Measurements from ENCODE around the gene CUL9.
A peak's percentile ranks its signal among the peaks of the same experiment; 100 is the strongest.

The CUL9 gene

DNA sequence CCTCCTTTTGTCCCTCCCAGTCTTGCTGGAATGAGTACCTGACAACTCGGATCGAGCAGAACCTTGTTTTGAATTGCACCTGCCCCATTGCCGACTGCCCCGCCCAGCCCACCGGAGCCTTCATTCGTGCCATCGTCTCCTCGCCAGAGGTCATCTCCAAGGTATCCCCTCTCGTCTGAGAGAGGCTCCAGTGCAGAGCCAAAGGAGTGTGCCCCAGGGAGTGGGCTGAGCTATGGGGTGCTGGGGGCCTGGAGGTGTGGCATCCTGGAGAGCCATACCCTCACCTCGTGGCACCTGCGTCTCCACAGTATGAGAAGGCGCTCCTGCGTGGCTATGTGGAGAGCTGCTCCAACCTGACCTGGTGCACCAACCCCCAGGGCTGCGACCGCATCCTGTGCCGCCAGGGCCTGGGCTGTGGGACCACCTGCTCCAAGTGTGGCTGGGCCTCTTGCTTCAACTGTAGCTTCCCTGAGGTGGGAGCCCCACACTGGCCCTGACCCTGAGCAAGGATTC lies 38.5 kb downstream of the CUL9 start:
- H3K4me3 Mint-ChIP-seq = no peak overlapping the region
- DNase-seq (ENCODE audit: low spot score) = no peak
- H3K27ac Mint-ChIP-seq = no peak overlapping the region
- peaks cover 13% of the 10 kb centered on the region for H3K4me1 Mint-ChIP-seq (ENCODE audit: low read depth)
- no peaks in the 10 kb centered on the region for H3K9me3 Mint-ChIP-seq
- H3K36me3 Mint-ChIP-seq (ENCODE audit: low read depth) = peaks cover 26% of the 10 kb centered on the region
- no peaks in the 10 kb centered on the region for H3K27me3 Mint-ChIP-seq (ENCODE audit: low read depth)

DNA sequence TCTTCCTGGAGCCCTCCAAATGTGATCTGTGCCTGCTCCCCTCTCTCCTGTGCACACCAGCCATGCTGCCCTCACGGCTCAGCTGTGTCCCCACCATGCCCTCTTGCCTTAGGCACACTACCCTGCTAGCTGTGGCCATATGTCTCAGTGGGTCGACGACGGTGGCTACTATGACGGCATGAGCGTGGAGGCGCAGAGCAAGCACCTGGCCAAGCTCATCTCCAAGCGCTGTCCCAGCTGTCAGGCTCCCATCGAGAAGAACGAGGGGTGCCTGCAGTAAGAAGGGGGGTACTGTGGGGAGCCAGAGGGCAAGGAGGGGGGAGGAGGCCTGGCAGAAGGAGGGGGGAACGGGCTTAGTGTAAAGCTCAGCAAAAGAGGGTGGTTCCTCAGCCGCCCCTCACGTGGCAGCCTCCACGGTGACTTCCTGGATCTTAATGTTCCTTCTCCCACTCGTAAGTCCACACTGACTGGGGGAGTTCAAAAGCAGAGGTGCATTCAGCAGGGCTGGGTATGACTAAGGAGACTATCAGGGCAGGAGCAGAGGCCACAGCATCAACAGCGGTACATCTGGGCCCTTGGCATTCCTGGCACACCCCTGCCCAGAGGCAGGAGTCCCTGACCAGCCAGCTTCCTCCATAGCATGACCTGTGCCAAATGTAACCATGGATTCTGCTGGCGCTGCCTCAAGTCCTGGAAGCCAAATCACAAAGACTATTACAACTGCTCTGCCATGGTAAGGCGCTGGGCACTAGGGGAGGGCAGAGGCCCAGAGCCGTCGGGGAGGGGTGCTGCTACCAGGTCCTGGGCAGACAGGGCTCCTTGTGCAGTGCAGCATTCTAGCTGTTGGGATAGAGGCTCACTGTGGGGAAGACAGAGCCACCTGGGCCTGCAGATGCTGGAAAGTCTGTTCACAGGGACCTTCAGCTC lies 39.3 kb downstream of the CUL9 start:
- Mint-ChIP-seq H3K27me3 (ENCODE audit: low read depth) (no peaks in the 10 kb centered on the region), H3K36me3 (ENCODE audit: low read depth) (peaks cover 30% of the 10 kb centered on the region), H3K4me3 (no peak overlapping the region)

DNA sequence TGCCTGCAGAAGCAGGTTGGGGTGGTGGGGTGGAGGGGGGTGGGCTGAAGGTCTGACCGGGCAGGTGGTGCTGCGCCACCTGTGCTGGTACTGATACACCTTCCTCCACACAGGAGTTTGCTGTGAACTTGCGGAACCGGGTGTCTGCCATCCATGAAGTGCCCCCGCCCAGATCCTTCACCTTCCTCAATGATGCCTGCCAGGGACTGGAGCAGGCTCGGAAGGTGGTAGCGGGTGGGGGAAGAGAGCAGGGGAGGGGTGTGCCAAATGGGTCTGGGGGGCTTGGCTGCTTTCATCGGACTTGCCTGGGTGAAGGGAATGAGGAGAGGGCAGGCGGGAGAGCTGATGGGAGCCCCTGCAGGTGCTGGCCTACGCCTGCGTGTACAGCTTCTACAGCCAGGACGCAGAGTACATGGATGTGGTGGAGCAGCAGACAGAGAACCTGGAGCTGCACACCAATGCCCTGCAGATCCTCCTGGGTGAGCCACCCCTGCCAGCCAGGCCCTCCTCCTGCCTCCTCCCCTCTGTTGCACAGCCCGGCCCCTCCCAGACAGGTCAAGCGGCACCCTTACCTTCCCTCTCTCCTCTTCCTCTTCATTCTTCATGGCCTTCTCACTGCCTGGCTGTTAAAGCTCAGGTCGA lies 40.5 kb downstream of the CUL9 start:
- peaks cover 22% of the 10 kb centered on the region for H3K4me1 Mint-ChIP-seq (ENCODE audit: low read depth)
- peak overlapping the region; percentile 58 for H3K27ac Mint-ChIP-seq
- no peaks in the 10 kb centered on the region for H3K9me3 Mint-ChIP-seq
- H3K27me3 Mint-ChIP-seq (ENCODE audit: low read depth) = no peaks in the 10 kb centered on the region
- no peak for DNase-seq (ENCODE audit: low spot score)
- no peak overlapping the region for H3K4me3 Mint-ChIP-seq
- peaks cover 32% of the 10 kb centered on the region for H3K36me3 Mint-ChIP-seq (ENCODE audit: low read depth)

More for the DNA sequence above, 39.3 kb downstream of the CUL9 start:
- peak overlapping the region; percentile 61 for H3K27ac Mint-ChIP-seq
- H3K4me1 Mint-ChIP-seq (ENCODE audit: low read depth) = peaks cover 16% of the 10 kb centered on the region
- DNase-seq (ENCODE audit: low spot score) = no peak
- H3K9me3 Mint-ChIP-seq = no peaks in the 10 kb centered on the region

DNA sequence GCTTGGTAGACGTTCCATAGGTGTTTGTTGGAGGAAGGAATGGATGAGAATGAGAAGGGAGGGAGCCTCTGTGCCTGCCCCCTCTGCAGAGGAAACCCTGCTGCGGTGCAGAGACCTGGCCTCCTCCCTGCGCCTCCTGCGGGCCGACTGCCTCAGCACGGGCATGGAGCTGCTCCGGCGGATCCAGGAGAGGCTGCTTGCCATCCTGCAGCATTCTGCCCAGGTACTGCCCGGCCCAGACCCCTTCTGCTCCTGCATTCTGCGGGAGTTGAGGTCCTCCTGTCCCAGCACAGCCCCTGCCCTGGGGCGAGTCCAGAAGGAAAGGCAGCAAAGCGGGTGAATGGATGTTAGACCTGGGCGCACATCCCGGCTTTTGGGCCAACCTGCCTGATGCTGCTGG lies 41.2 kb downstream of the CUL9 start:
- H3K27ac Mint-ChIP-seq = peak overlapping the region; percentile 58
- peaks cover 29% of the 10 kb centered on the region for H3K4me1 Mint-ChIP-seq (ENCODE audit: low read depth)
- no peak for DNase-seq (ENCODE audit: low spot score)
- peaks cover 29% of the 10 kb centered on the region for H3K36me3 Mint-ChIP-seq (ENCODE audit: low read depth)
- no peaks in the 10 kb centered on the region for H3K9me3 Mint-ChIP-seq
- no peak overlapping the region for H3K4me3 Mint-ChIP-seq
- no peaks in the 10 kb centered on the region for H3K27me3 Mint-ChIP-seq (ENCODE audit: low read depth)

DNA sequence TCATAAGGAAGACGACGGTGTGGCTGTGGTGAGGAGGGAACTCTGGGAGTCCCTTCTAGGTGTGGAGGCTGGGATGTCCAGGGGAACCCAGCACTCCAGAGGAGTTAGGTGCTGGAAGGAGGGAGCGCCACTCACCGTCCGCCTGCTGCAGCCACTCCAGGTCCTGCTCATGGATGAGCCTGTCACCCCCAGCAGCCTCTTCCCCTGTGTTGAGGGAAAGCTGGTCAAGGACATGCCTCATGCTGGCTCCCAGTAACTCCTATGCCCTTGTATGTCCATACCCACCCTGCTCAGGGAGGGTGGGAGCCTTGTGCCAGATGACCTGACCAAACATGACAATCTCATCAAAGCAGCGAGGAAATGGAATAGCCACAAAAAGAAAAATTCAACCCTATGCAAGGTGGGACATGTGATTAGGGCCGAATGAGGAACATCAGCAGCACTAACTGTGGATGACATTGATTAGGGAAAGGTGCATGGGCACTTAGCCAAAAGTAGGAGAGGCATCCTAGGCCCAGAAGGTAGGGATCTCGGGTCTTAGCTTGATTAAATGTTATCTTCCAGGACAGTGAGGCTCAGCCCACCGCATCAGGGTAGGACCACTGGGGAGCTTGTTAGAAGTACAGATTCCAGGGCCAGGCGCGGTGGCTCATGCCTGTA lies 44.3 kb downstream of the CUL9 start:
- Mint-ChIP-seq H3K4me3 (peak overlapping the region; percentile 4), H3K27me3 (ENCODE audit: low read depth) (peaks cover 2% of the 10 kb centered on the region), H3K4me1 (ENCODE audit: low read depth) (peaks cover 36% of the 10 kb centered on the region), H3K36me3 (ENCODE audit: low read depth) (peaks cover 21% of the 10 kb centered on the region), H3K27ac (peak overlapping the region; percentile 61), H3K9me3 (no peaks in the 10 kb centered on the region)
- no peak for DNase-seq (ENCODE audit: low spot score)

DNA sequence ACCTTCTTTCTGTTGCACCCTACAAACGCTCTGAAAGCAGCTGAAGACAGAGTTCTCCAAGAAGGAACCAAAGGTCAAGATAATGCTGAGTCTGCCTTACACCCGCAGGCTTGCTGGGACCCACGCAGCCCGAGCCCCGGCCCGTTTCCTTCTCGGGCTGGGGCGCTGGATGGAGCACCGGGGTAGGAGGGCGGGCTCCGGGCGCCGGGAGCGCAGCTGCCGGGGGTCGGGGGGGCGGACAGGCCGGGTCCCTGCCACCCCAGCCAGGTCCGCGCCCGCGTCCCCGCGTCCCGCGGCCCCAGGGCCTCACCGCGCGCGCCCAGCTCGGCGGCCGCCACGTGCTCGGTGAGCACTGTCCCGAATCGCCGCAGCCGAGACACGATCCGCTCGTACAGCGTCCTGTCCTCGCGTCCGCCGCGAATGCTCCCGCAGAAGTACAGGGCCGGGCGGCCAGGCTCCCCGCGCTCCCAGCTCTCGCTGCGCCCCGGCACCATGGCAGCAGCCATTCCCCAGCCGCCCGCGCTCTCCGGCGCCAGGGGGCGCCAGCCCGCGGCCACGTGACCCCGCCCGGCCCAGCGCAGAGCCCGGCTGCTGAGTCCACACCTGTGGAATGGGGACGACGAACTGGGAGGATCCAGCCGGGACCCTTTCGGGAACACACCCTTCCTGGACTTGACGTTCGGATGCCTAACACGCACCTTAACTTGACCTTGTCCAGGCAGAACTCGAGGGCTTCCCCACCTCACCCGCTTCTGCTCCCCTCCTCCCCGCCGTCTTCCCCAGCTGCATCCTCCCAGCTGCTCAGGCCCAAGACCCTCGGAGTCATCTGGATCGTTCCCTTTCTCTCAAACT lies 47.2 kb downstream of the CUL9 start, which contains the start of gene DNPH1:
TSS of gene DNPH1 (minus strand) at position 531 of the 852 bp plus-strand sequence. CDS start at position 506, 25 bp downstream.
- H3K9me3 Mint-ChIP-seq = no peaks in the 10 kb centered on the region
- H3K27me3 Mint-ChIP-seq (ENCODE audit: low read depth) = peaks cover 13% of the 10 kb centered on the region
- peak within 1 kb of the TSS; percentile 89 for H3K4me3 Mint-ChIP-seq
- peaks cover 16% of the 10 kb centered on the region for H3K36me3 Mint-ChIP-seq (ENCODE audit: low read depth)
- H3K27ac Mint-ChIP-seq = peak within 1 kb of the TSS; percentile 86
- peak; percentile 81 for DNase-seq (ENCODE audit: low spot score)
- peaks cover 33% of the 10 kb centered on the region for H3K4me1 Mint-ChIP-seq (ENCODE audit: low read depth)

DNA sequence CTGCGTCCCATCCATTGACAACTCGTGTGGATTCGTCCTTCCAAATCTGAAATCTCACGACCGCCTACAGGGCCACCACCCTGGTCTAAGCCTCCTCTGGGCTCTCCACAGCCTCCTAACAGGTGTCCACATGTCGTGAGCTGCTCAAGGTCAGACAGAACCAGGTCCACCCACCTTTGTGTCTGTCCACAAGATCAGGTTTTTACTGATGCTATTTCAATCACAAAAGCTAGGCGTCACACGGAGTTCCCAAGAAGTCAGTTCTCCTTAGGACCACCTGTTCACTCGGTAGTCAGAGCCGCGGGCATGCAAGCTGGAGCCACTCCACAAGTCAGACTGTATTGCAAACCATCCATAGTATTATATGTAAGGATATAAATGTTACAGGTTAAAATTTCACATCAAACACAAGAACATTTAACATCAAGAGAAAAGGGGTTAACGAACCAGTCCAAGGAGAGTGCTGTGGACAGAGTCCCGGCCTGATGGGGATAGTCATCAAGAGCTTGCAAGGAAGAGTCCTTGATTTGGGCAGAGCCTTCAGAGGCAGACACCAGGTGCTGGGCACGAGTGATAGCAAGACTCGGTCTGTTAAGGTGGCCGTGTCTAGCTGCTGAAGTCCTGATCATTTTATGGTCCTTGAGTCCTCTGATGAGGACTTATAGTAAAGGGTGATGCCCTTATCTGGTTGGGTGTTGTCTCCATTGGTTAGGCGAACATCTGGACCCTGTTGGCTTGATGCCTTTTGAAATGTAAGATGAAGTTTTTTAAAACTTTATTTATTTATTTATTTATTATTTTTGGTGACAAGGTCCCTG lies 48.0 kb downstream of the CUL9 start:
- H3K4me1 Mint-ChIP-seq (ENCODE audit: low read depth) = peaks cover 27% of the 10 kb centered on the region
- H3K27ac Mint-ChIP-seq = peak overlapping the region; percentile 86
- peaks cover 12% of the 10 kb centered on the region for H3K36me3 Mint-ChIP-seq (ENCODE audit: low read depth)
- peaks cover 13% of the 10 kb centered on the region for H3K27me3 Mint-ChIP-seq (ENCODE audit: low read depth)
- peak overlapping the region; percentile 88 for H3K4me3 Mint-ChIP-seq
- H3K9me3 Mint-ChIP-seq = no peaks in the 10 kb centered on the region
- DNase-seq (ENCODE audit: low spot score) = no peak

DNA sequence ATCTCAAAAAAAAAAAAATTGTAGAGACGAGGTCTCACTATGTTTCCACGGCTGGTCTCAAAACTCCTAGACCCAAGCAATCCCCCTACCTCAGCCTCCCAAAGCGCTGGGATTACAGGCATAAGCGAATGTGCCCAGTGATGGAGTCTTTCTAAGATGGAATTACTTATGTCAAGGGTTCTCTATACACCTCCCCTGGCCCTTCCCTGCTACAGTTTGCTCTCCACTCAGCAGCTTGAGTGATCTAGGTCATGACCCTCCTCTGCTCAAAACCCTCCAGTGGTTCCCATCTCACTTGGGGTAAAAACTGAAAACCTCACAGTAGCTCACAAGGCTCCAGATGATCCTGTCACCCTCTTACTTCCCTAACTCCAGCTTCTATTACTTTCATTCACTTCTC lies 49.1 kb downstream of the CUL9 start:
- Mint-ChIP-seq H3K36me3 (ENCODE audit: low read depth) (peaks cover 8% of the 10 kb centered on the region), H3K4me1 (ENCODE audit: low read depth) (peaks cover 21% of the 10 kb centered on the region), H3K27ac (no peak overlapping the region), H3K9me3 (no peaks in the 10 kb centered on the region), H3K4me3 (no peak overlapping the region), H3K27me3 (ENCODE audit: low read depth) (peaks cover 17% of the 10 kb centered on the region)
- DNase-seq (ENCODE audit: low spot score) = no peak

DNA sequence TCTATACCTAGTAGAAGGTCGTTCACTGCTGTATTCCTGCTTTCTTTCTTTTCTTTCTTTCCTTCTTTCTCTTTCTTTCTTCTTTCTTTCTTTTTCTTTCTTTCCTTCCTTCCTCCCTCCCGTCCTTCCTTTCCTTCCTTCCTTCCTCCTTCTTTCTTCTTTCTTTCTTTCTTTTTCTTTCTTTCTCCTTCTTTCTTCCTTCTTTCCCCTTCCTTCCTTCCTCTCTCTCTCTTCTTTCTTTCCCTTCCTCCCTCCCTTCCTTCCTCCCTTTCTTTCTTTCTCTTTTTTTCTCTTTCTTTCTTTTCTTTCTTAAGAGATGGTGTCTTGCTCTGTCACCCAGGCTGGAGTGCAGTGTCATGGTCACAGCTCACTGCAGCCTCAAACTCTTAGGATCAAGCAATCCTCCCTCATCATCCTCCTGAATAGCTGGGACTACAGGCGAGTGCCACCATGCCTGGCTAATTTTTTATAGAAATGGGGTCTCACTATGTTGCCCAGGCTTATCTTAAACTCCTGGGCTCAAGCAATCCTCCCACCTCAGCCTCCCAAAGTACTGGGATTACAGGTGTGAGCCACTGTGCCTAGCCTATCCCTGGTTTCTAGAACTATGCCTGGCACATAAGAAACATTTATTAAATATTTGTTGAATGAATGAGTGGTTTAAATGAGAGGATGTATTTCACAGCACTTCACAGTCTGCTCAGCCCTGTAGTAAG lies 49.9 kb downstream of the CUL9 start:
- no peaks in the 10 kb centered on the region for H3K9me3 Mint-ChIP-seq
- no peak overlapping the region for H3K27ac Mint-ChIP-seq
- peaks cover 16% of the 10 kb centered on the region for H3K4me1 Mint-ChIP-seq (ENCODE audit: low read depth)
- no peaks in the 10 kb centered on the region for H3K36me3 Mint-ChIP-seq (ENCODE audit: low read depth)
- H3K4me3 Mint-ChIP-seq = no peak overlapping the region
- peaks cover 22% of the 10 kb centered on the region for H3K27me3 Mint-ChIP-seq (ENCODE audit: low read depth)
- no peak for DNase-seq (ENCODE audit: low spot score)

DNA sequence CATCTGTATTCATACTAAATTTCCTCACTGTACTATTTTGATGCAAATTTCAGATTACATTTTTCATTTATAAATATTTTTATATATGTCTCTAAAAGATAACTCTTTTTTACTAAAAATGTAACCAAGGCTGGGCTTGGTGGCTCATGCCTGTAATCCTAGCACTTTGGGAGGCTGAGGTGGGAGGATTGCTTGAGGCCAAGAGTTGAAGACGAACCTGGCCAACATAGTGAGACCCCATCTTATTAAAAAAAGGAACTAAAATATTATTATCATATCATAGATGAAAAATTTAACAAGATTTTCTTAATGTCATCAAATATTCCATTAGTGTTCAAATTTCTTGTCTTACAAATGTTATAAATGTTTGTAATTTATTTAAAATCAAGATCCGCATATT lies 53.8 kb downstream of the CUL9 start:
- H3K4me1 Mint-ChIP-seq (ENCODE audit: low read depth) = peaks cover 3% of the 10 kb centered on the region
- no peak overlapping the region for H3K27ac Mint-ChIP-seq
- no peak for DNase-seq (ENCODE audit: low spot score)
- peaks cover 8% of the 10 kb centered on the region for H3K9me3 Mint-ChIP-seq
- peaks cover 2% of the 10 kb centered on the region for H3K36me3 Mint-ChIP-seq (ENCODE audit: low read depth)
- H3K27me3 Mint-ChIP-seq (ENCODE audit: low read depth) = peaks cover 42% of the 10 kb centered on the region
- H3K4me3 Mint-ChIP-seq = no peak overlapping the region

DNA sequence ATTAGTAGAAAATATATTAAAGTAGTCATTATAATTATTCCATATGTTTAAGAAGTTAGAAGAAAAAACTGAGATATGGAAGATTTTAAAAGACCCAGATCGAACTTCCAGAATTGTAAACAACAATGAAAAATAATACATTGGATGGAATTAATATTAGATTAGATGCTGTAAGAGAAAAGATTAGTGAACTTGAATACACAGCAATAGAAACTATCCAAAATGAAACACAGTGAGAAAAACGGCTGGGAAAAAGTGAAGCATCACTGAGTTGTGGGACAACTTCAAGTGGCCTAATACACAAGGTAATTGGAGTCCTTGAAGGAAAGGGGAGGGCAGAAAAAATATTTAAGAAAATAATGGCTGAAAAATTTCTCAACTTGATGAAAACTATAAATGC lies 57.1 kb downstream of the CUL9 start:
- no peak for DNase-seq (ENCODE audit: low spot score)
- Mint-ChIP-seq H3K27ac (no peak overlapping the region), H3K36me3 (ENCODE audit: low read depth) (peaks cover 2% of the 10 kb centered on the region), H3K27me3 (ENCODE audit: low read depth) (peaks cover 31% of the 10 kb centered on the region), H3K4me1 (ENCODE audit: low read depth) (peaks cover 6% of the 10 kb centered on the region), H3K9me3 (peaks cover 8% of the 10 kb centered on the region), H3K4me3 (no peak overlapping the region)

DNA sequence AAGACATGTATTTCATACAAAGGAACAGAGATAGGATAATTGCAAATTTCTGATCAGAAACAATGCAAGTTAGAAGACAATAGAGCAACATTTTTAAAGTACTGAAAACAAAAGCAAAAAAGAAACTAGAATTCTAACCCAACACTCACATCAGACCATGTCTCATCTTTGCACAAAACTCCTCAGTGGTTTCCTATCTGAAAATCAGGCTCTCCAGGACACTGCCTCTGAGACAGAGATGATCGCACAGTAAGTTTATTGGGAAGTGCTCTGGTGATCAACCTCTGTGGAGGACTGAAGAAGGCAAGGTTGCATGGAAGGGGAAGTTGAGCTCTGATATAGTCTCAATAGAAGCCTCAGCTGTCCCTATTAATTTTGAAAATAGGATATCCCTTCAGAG lies 59.0 kb downstream of the CUL9 start:
- H3K4me3 Mint-ChIP-seq = peak overlapping the region; percentile 37
- H3K36me3 Mint-ChIP-seq (ENCODE audit: low read depth) = peaks cover 2% of the 10 kb centered on the region
- H3K4me1 Mint-ChIP-seq (ENCODE audit: low read depth) = peaks cover 6% of the 10 kb centered on the region
- H3K27me3 Mint-ChIP-seq (ENCODE audit: low read depth) = peaks cover 27% of the 10 kb centered on the region
- no peak for DNase-seq (ENCODE audit: low spot score)
- no peak overlapping the region for H3K27ac Mint-ChIP-seq
- H3K9me3 Mint-ChIP-seq = peaks cover 8% of the 10 kb centered on the region

Measured in T-helper 2 cell treated with Interferon-gamma antibody and Interleukin-4, amounts not matched to agents 5 μg/mL and 100 μg/mL, for 36 hours (primary cell).